Pancreas (tissue), 8 donors: Measurements from ENCODE around the gene DYNLL2. TPM values are rescaled to one million over a fixed set of nuclear protein-coding genes. Genes with fewer than 3 reads are reported as not detected.

Experiments
- polyA plus RNA-seq, 2 donors: library from polyadenylated mRNA; stranded (reverse); fragments of 200-250 nt; gene quantifications; one replicate each; pipeline ENCODE4 v1.2.3, GENCODE V29; 2013
- total RNA-seq, 6 donors: library from RNA; stranded (reverse); fragmentation: NEBNext Ultra II Directional in 4 of 6; extraction: Animal tissue kit (Norgen Biotek cat#: 25700) in 4 of 6; gene quantifications; one replicate each; pipeline versions ENCODE4 v1.2.1 to v1.2.4, GENCODE V29; 2021 to 2023
- donor health status: healthy with polysubstance abuse.
- donor health status: DM: no; HTN: no; CAD: no; lungs with moderate emphysema.
- donor health status: DM: no; HTN: no; CAD: no.
- donor health status: Bipolar disorder and iron deficiency.
- donor health status: DM: yes; HTN: yes; CAD: no.
- donor health status: DM: no; HTN: no; CAD: no.
- donor health status: DM: no; HTN: no; CAD: no.
- donor health status: DM: yes; HTN: yes; CAD: no.

DYNLL2 gene
- total and polyA plus RNA-seq, 8 donors = 10.7 to 20.5 (median 13.1) TPM

Other genes starting within 250 kb of the DYNLL2 start
- gene MRPS23, start 233.4 kb upstream of the DYNLL2 start, total RNA-seq = 10 to 100 TPM; 12.7 to 25.4 (median 15.5) TPM
- 10 to 100 TPM in 1 of 2 donors, 1 to 10 TPM in 1; 5.8 to 15.8 TPM for gene MRPS23, start 233.4 kb upstream of the DYNLL2 start, polyA plus RNA-seq
- gene CUEDC1, start 128.0 kb upstream of the DYNLL2 start, total RNA-seq = 10 to 100 TPM; 16.5 to 22.5 (median 21.2) TPM
- 10 to 100 TPM; 26.4 to 30.4 TPM for gene CUEDC1, start 128.0 kb upstream of the DYNLL2 start, polyA plus RNA-seq
- 10 to 100 TPM; 20.1 to 41.6 (median 25.8) TPM for gene VEZF1, start 95.2 kb upstream of the DYNLL2 start, total RNA-seq
- gene VEZF1, start 95.2 kb upstream of the DYNLL2 start, polyA plus RNA-seq = 10 to 100 TPM; 11.7 to 21.0 TPM
- gene SRSF1, start 76.2 kb upstream of the DYNLL2 start, total RNA-seq = 10 to 100 TPM; 37.5 to 95.2 (median 77.0) TPM
- 10 to 100 TPM; 39.8 to 58.8 TPM for gene SRSF1, start 76.2 kb upstream of the DYNLL2 start, polyA plus RNA-seq
- not detected for gene OR4D1, start 65.0 kb downstream of the DYNLL2 start, total RNA-seq
- not detected for gene OR4D1, start 65.0 kb downstream of the DYNLL2 start, polyA plus RNA-seq
- not detected for gene OR4D2, start 83.6 kb downstream of the DYNLL2 start, total RNA-seq
- not detected for gene OR4D2, start 83.6 kb downstream of the DYNLL2 start, polyA plus RNA-seq
- gene EPX, start 109.3 kb downstream of the DYNLL2 start, total RNA-seq = not detected
- gene EPX, start 109.3 kb downstream of the DYNLL2 start, polyA plus RNA-seq = not detected
- gene MKS1, start 135.8 kb downstream of the DYNLL2 start, total RNA-seq = 10 to 100 TPM in 2 of 6 donors, 1 to 10 TPM in 4; 5.8 to 16.0 (median 7.3) TPM
- gene MKS1, start 135.8 kb downstream of the DYNLL2 start, polyA plus RNA-seq = 10 to 100 TPM; 12.7 to 16.1 TPM
- gene LPO, start 155.2 kb downstream of the DYNLL2 start, total RNA-seq = not detected
- gene LPO, start 155.2 kb downstream of the DYNLL2 start, polyA plus RNA-seq = under 1 TPM; 0.08 to 0.23 TPM
- under 1 TPM; 0.03 to 0.28 (median 0.09) TPM for gene MPO, start 197.5 kb downstream of the DYNLL2 start, total RNA-seq
- gene MPO, start 197.5 kb downstream of the DYNLL2 start, polyA plus RNA-seq = under 1 TPM in 1 of 2 donors, not detected in 1; 0.19 TPM
- gene TSPOAP1, start 245.4 kb downstream of the DYNLL2 start, total RNA-seq = 10 to 100 TPM in 4 of 6 donors, 1 to 10 TPM in 2; 7.0 to 19.6 (median 12.9) TPM
- gene TSPOAP1, start 245.4 kb downstream of the DYNLL2 start, polyA plus RNA-seq = 10 to 100 TPM; 56.7 to 90.2 TPM